ENCODE data around the gene FAM107A. TPM values are rescaled to one million over a fixed set of nuclear protein-coding genes. Genes with fewer than 3 reads are reported as not detected.

Gene FAM107A
- total and polyA plus RNA-seq, 2 of the 13 experiments (the other 11 are each of a cell fraction or from before 2014, with no cell fraction given), result not detected

GRCh38 chr3:58526515-58526957, 50.7 kb downstream of the FAM107A start (continued):
- no peak for TF ChIP-seq HNF1A (IDR thresholded peaks at IDR 0.05; ENCODE audit: low read depth)
- 0 out of 2 replicates have a peak, but pooled peaks have one; percentile 58 for TF ChIP-seq HNF1A (CRISPR knock-in tag; IDR thresholded peaks at IDR 0.05; ENCODE audit: borderline replicate concordance)
- no peak for TF ChIP-seq CBFB (CRISPR knock-in tag; IDR thresholded peaks at IDR 0.05)
- TF ChIP-seq ZKSCAN5 (CRISPR knock-in tag; IDR thresholded peaks at IDR 0.05), result no peak
- peak; percentile 63 for TF ChIP-seq POLR2AphosphoS5 (IDR thresholded peaks at IDR 0.05; ENCODE audit: low read depth, low read length)
- no peak for TF ChIP-seq U2AF2 (IDR thresholded peaks at IDR 0.05; ENCODE audit: low read depth, low read length)
- TF ChIP-seq ZXDC (CRISPR knock-in tag; IDR thresholded peaks at IDR 0.05), result no peak
- TF ChIP-seq ZNF225 (CRISPR knock-in tag; IDR thresholded peaks at IDR 0.05), result no peak
- TF ChIP-seq MAFG (CRISPR knock-in tag; IDR thresholded peaks at IDR 0.05), result no peak
- peak; percentile 49; the same call in 1 of the 2 replicates for TF ChIP-seq HDAC2 (CRISPR knock-in tag; IDR thresholded peaks at IDR 0.05)
- TF ChIP-seq ZNF841 (CRISPR knock-in tag; IDR thresholded peaks at IDR 0.05; ENCODE audit: borderline replicate concordance), result no peak
- TF ChIP-seq CREB1 (IDR thresholded peaks at IDR 0.05), result no peak
- TF ChIP-seq CREB1 (CRISPR knock-in tag; IDR thresholded peaks at IDR 0.05), result no peak; the same call in 1 of the 2 replicates
- no peak for TF ChIP-seq NFIC (IDR thresholded peaks at IDR 0.05; ENCODE audit: low read length)
- no peak for TF ChIP-seq SP1 (IDR thresholded peaks at IDR 0.05)
- TF ChIP-seq SP1 (CRISPR knock-in tag; IDR thresholded peaks at IDR 0.05), result 0 out of 2 replicates have a peak, but pooled peaks have one; percentile 49
- TF ChIP-seq CTCF (CRISPR knock-in tag; IDR thresholded peaks at IDR 0.05), result no peak
- TF ChIP-seq ARID3A (IDR thresholded peaks at IDR 0.05; ENCODE audit: low read depth, low read length), result peak; percentile 79
- no peak for TF ChIP-seq BHLHE40 (IDR thresholded peaks at IDR 0.05; ENCODE audit: low read length)
- peak; percentile 68; the same call in 1 of the 2 replicates for TF ChIP-seq TFDP1 (CRISPR knock-in tag; IDR thresholded peaks at IDR 0.05; ENCODE audit: borderline replicate concordance)
- TF ChIP-seq CBX5 (CRISPR knock-in tag; IDR thresholded peaks at IDR 0.05; ENCODE audit: borderline replicate concordance), result no peak; the same call in 1 of the 2 replicates

All from HepG2 (cell line).